Mesendoderm (in vitro differentiated cells): ENCODE data around the gene SDR39U1. TPM values are rescaled to one million over a fixed set of nuclear protein-coding genes. Genes with fewer than 3 reads are reported as not detected.
A peak's percentile ranks its signal among the peaks of the same experiment; 100 is the strongest.
"Not testable (repeated sequence)": the region's sequence is repeated elsewhere in the genome, so short reads cannot be mapped to it uniquely, and the experiment has no call there.

Experiments used
- DNase-seq: peaks from one replicate; pipeline ENCODE4 v3.0.0; 2013
- H2AK5ac ChIP-seq: 2 replicates; pipeline ENCODE4 v1.6.1; 2013; ENCODE audit warnings: low read length, inconsistent platforms
- H2BK120ac ChIP-seq: 2 replicates; pipeline ENCODE4 v1.6.1; 2013; ENCODE audit warnings: low read depth, mild to moderate bottlenecking, low read length, moderate library complexity, mixed read lengths
- H2BK15ac ChIP-seq: replicated peaks from 2 replicates; pipeline ENCODE4 v1.6.1; 2013; ENCODE audit warnings: low read depth, mild to moderate bottlenecking, moderate library complexity
- H2BK5ac ChIP-seq: 2 replicates; pipeline ENCODE4 v1.6.1; 2013; ENCODE audit warnings: low read length, inconsistent platforms
- H3K18ac ChIP-seq: 2 replicates; pipeline ENCODE4 v1.6.1; 2013; ENCODE audit warnings: mild to moderate bottlenecking, low read length, mixed read lengths
- H3K23ac ChIP-seq: one replicate; pipeline ENCODE4 v1.6.1; 2013; ENCODE audit warnings: low read length
- H3K27ac ChIP-seq: 2 replicates; pipeline ENCODE4 v1.5.1; 2013; ENCODE audit warnings: low read depth, mild to moderate bottlenecking, inconsistent platforms, low read length, moderate library complexity
- H3K27me3 ChIP-seq: 2 replicates; pipeline ENCODE4 v1.6.1; 2013; ENCODE audit warnings: low read length, control low read depth, mild to moderate bottlenecking, inconsistent platforms; ENCODE audit not compliant: insufficient read depth, poor library complexity
- H3K36me3 ChIP-seq: 2 replicates; pipeline ENCODE4 v1.6.1; 2013; ENCODE audit warnings: low read length, inconsistent platforms; ENCODE audit not compliant: control insufficient read depth, insufficient read depth
- H3K4ac ChIP-seq: one replicate; pipeline ENCODE4 v1.6.1; 2013; ENCODE audit warnings: low read depth, mild to moderate bottlenecking, low read length, moderate library complexity
- H3K4me1 ChIP-seq: 2 replicates; pipeline ENCODE4 v1.6.1; 2013; ENCODE audit warnings: low read depth, low read length, inconsistent platforms; ENCODE audit not compliant: control insufficient read depth
- H3K4me2 ChIP-seq: 2 replicates; pipeline ENCODE4 v1.6.1; 2013; ENCODE audit warnings: low read length
- H3K4me3 ChIP-seq: 2 replicates; pipeline ENCODE4 v1.5.1; 2013; ENCODE audit warnings: mild to moderate bottlenecking, low read length
- H3K56ac ChIP-seq: one replicate; pipeline ENCODE4 v1.6.1; 2013; ENCODE audit warnings: low read length
- H3K79me1 ChIP-seq: 2 replicates; pipeline ENCODE4 v1.6.1; 2013; ENCODE audit warnings: low read length, inconsistent platforms
- H3K79me2 ChIP-seq: 2 replicates; pipeline ENCODE4 v1.6.1; 2013; ENCODE audit warnings: mild to moderate bottlenecking, low read length; ENCODE audit not compliant: control insufficient read depth, insufficient read depth
- H3K9ac ChIP-seq: 2 replicates; pipeline ENCODE4 v1.6.1; 2013; ENCODE audit warnings: low read length, inconsistent platforms
- H4K5ac ChIP-seq: one replicate; pipeline ENCODE4 v1.6.1; 2013; ENCODE audit warnings: low read length
- H4K8ac ChIP-seq: one replicate; pipeline ENCODE4 v1.6.1; 2013; ENCODE audit warnings: low read depth, mild to moderate bottlenecking, control low read depth, low read length, moderate library complexity
- WGBS: extraction: QIAGEN DNeasy Blood & Tissue Kit; methylation state at CpG from one replicate; pipeline ENCODE4 v1.1.7; 2013; ENCODE audit warnings: low lambda C conversion rate, missing lambda C conversion rate; ENCODE audit not compliant: insufficient coverage; ENCODE audit errors: extremely low coverage; 5-methylcytosine and 5-hydroxymethylcytosine counted together
- polyA plus RNA-seq, 2 experiments: library from polyadenylated mRNA; stranded (reverse); fragments of 200-250 nt; gene quantifications; one replicate each; pipeline ENCODE4 v1.2.3, GENCODE V29; 2013

SDR39U1 gene
- polyA plus RNA-seq (2013, experiment 1 of 2): 34.8 TPM
- 39.1 TPM for polyA plus RNA-seq (2013, experiment 2 of 2)

DNA sequence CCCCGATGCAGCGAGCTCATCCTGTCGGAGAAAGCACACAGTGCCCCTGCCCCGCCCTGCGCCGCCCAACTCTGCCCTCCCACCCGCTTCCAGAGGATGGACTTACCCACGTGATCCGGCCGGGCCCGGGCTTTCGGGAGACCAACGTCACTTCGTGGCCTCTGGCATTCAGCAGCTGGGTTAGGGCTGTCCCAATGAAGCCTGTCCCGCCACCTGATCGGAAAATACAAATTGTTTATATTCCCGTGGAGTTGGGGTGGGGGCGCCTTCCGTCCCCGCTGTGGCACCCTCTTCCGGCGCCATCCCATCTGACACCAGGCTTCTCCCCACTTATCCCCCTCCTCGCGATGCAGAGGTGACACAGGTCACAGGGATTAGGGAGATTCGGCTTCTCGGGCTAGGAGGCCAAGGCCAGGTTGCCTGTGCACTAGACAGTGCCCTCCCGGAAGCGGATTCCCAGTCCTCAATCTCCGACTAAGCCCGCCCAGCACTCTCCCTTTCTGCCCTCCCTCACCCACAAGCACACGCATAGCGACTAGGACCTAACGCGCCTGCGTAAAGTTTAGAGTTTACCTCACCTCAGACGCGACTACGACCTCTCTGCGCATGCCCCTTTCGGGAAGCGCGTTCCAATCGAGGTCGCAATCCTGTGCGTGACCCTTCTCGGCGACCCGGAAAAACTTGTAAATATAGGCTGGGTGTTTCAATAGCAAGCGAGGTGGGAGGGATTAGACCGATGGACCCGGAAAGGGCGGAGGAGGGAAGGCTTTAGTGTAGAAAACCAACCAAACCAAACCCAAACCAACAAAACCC lies at the start of gene SDR39U1:
Gene SDR39U1, minus strand, starts transcription at position 537 of the 813 bp plus-strand sequence. Its CDS starts 7 bp downstream, at position 530.
- Histone ChIP-seq H3K79me2 (no peaks in the 10 kb centered on the region), H3K79me1 (peaks cover 6% of the 10 kb centered on the region), H2BK5ac (peak within 1 kb of the TSS; percentile 86), H3K4me2 (peak within 1 kb of the TSS; percentile 93), H3K4me3 (peak within 1 kb of the TSS; percentile 93), H3K4ac (peak within 1 kb of the TSS; percentile 74), H4K5ac (no peak within 1 kb of the TSS), H2BK120ac (no peak within 1 kb of the TSS), H3K36me3 (no peaks in the 10 kb centered on the region), H2BK15ac (no peak within 1 kb of the TSS), H3K23ac (no peak within 1 kb of the TSS), H2AK5ac (no peak within 1 kb of the TSS), H3K9ac (peak within 1 kb of the TSS; percentile 92), H3K27me3 (no peaks in the 10 kb centered on the region), H4K8ac (peak within 1 kb of the TSS; percentile 93), H3K4me1 (no peaks in the 10 kb centered on the region), H3K56ac (peak within 1 kb of the TSS; percentile 98), H3K18ac (peak within 1 kb of the TSS; percentile 61), H3K27ac (peak within 1 kb of the TSS; percentile 80)
- no CpG with 5 or more reads among the region's 52 CpGs for WGBS
- peak; percentile 100 for DNase-seq

DNA sequence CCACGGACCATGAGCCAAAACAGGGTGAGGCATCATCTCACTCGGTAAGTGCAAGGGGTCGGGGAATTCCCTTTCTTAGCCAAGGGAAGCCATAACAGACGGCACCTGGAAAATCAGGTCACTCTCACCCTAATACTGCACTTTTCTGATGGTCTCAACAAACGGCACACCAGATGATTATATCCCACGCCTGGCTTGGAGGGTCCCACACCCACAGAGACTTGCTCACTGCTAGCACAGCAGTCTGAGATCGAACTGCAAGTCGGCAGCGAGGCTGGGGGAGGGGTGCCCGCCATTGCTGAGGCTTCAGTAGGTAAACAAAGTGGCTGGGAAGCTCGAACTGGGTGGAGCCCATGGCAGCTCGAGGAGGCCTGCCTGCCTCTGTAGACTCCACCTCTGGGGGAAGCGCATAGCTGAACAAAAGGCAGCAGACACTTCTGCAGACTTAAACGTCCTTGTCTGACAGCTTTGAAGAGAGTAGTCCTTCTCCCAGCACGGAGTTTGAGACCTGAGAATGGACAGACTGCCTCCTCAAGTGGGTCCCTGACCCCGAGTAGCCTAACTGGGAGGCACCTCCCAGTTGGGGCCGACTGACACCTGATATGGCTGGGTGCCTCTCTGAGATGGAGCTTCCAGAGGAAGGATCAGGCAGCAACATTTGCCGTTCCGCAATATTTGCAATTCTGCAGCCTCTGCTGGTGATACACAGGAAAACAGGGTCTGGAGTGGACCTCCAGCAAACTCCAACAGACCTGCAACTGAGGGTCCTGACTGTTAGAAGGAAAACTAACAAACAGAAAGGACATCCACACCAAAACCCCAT lies 49.2 kb upstream of the SDR39U1 start:
- H3K79me1 ChIP-seq, H3K27ac ChIP-seq, H3K4me2 ChIP-seq, H3K4me3 ChIP-seq, H2BK15ac ChIP-seq, H3K4ac ChIP-seq, H2AK5ac ChIP-seq, DNase-seq, H3K36me3 ChIP-seq, H3K79me2 ChIP-seq, H3K27me3 ChIP-seq, H3K18ac ChIP-seq, H3K4me1 ChIP-seq, H3K9ac ChIP-seq, H3K23ac ChIP-seq, H4K5ac ChIP-seq, H4K8ac ChIP-seq, H2BK120ac ChIP-seq, H2BK5ac ChIP-seq, H3K56ac ChIP-seq: not testable (repeated sequence)
- no CpG with 5 or more reads among the region's 19 CpGs for WGBS

DNA sequence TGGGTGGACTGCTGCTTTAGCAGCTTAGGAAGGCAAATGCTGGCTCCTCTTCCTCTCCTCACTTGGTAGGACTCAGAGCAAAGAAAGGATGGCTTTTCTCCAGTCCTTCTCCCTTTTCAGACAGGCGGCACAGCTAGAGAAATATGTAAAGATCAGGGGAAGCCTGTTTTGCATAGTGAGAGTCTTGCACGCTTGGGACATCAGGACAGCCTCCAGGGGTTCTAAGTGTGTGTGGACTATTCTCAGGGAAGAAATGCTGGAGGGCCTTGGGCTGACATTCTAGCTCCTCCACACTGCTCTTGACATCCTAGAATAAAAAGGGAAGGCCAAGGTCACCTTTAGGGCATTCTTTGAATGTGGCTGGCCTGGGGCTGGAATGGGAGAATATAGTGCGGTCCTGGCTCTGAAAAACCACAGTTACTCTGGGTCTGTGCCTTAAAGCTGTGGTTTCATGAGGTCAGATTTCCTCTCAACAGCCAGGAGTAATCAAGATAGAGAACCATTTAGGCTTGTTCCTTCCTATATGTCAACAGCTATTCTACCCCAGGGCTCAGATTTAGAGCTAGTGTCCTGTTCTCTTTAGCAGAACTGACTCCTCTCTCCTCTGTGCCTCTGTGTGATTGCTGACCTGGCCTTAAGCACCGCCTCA lies 41.2 kb upstream of the SDR39U1 start:
- Histone ChIP-seq H2AK5ac (no peak overlapping the region), H2BK5ac (no peak overlapping the region), H3K4ac (no peak overlapping the region), H3K79me1 (no peaks in the 10 kb centered on the region), H3K27ac (no peak overlapping the region), H3K23ac (no peak overlapping the region), H3K79me2 (no peaks in the 10 kb centered on the region), H3K9ac (no peak overlapping the region), H3K4me3 (no peak overlapping the region), H3K4me1 (no peaks in the 10 kb centered on the region), H3K27me3 (no peaks in the 10 kb centered on the region), H4K5ac (no peak overlapping the region), H3K36me3 (no peaks in the 10 kb centered on the region), H3K18ac (no peak overlapping the region), H4K8ac (no peak overlapping the region), H2BK15ac (no peak overlapping the region), H3K4me2 (no peak overlapping the region), H3K56ac (no peak overlapping the region), H2BK120ac (no peak overlapping the region)
- no CpG with 5 or more reads among the region's 4 CpGs for WGBS
- DNase-seq: peak; percentile 2

GRCh38 chr14:24482699-24483303 lies 40.2 kb upstream of the SDR39U1 start:
- DNase-seq, H3K27ac ChIP-seq, H4K5ac ChIP-seq, H3K79me1 ChIP-seq, H2BK5ac ChIP-seq, H3K18ac ChIP-seq, H3K79me2 ChIP-seq, H3K4me3 ChIP-seq, H4K8ac ChIP-seq, H2BK15ac ChIP-seq, H3K4me1 ChIP-seq, H3K36me3 ChIP-seq, H3K23ac ChIP-seq, H3K56ac ChIP-seq, H3K27me3 ChIP-seq, H3K4ac ChIP-seq, H2BK120ac ChIP-seq, H3K4me2 ChIP-seq, H2AK5ac ChIP-seq, H3K9ac ChIP-seq: not testable (repeated sequence)
- WGBS: no CpG with 5 or more reads among the region's 2 CpGs

- H2BK5ac ChIP-seq: no peak overlapping the region
- no peak overlapping the region for H3K27ac ChIP-seq
- no peak overlapping the region for H3K4me2 ChIP-seq
- H3K9ac ChIP-seq: no peak overlapping the region
- whole genome bisulfite sequencing: no CpG with 5 or more reads among the region's 23 CpGs
- no peaks in the 10 kb centered on the region for H3K79me2 ChIP-seq
- peak overlapping the region; percentile 30 for H3K56ac ChIP-seq
- no peak overlapping the region for H4K5ac ChIP-seq
- no peak overlapping the region for H3K23ac ChIP-seq
- no peak overlapping the region for H3K4me3 ChIP-seq
- peak; percentile 88 for DNase-seq
- no peaks in the 10 kb centered on the region for H3K4me1 ChIP-seq
- H2BK120ac ChIP-seq: no peak overlapping the region
- H3K27me3 ChIP-seq: no peaks in the 10 kb centered on the region
- H3K79me1 ChIP-seq: no peaks in the 10 kb centered on the region
- no peak overlapping the region for H4K8ac ChIP-seq
- H2BK15ac ChIP-seq: no peak overlapping the region
- H3K18ac ChIP-seq: no peak overlapping the region
- H2AK5ac ChIP-seq: no peak overlapping the region
- H3K36me3 ChIP-seq: no peaks in the 10 kb centered on the region
- H3K4ac ChIP-seq: no peak overlapping the region
Measured at GRCh38 chr14:24481622-24482324, 39.2 kb upstream of the SDR39U1 start.
